Activated CD4-positive, alpha-beta T cell treated with anti-CD3 and anti-CD28 coated beads for 48 hours (primary cell): ENCODE results near the gene MPRIP.

Experiments
- DNase-seq: peaks from one replicate; pipeline ENCODE4 v3.0.0-alpha.2; 2020

MPRIP gene

DNA sequence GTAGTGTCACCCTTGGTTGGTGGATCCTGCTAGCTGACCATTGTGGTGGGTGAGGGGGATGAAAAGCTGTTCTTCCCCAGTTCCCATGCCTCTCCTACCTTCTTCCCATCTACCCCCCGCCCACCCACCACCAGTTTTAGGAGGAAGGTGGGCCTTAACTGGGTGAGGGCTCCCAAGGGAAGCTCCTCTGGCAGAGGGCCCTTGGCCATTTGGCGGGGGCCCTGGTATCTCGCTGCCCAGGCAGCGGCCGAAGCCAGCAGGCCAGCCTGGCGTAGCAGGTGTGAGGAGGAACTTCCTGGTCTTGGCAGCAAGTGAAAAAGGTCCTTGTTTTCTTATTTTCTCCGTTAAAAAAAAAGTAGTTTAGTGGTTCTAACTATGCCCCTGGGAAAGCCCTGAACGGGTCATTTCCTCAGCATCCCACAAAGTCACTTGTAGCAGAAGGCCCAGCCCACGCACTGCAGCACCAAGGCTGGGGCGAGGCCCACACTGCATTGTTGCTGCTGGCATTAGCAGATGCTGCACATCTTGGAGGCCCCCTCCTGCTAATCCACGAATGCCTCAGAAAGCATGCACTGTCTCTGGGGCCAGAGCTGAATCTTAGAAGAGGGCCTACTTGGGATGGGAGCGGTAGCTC, 72.5 kb downstream of the MPRIP start:
- peak; percentile 40 for DNase-seq

DNA sequence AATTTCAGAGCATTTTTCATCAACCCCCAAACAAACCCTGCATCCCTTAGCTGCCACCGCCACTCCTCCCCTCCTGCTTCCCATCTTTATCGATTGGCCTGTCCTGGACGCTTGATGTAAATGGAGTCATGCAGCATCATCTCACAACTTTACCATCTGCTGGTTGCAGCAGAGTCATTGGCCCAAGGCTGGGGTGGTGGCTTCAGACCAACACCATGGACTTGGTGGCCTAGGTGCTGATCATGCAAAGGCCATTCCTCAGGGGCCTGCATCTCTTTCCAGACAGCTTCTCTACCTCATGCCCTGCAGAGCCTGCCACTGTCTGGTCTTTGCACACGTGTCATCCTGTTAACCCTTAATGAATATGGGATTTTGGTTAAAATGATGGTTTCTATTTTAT, 73.4 kb downstream of the MPRIP start:
- DNase-seq = no peak

DNA sequence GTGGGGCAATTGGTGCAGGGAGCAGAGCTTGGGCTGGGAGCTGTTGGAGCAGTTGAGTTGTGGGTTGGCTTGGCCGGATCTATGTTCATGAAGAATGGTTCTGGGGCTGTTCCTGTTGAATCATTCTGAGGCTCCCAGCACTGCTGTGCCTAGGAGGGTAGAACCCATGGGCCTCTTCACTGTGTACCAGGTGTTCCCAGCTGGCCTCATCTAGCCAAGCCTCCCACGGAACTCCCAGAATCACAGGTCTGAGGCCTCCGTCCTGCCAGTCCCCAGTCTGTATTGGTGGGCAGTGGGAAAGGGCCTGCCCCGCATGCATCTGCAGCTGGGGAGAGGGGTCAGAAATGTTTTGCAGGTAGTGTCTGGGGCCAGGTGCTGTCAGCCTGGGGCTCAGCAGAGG, 74.1 kb downstream of the MPRIP start:
- no peak for DNase-seq

DNA sequence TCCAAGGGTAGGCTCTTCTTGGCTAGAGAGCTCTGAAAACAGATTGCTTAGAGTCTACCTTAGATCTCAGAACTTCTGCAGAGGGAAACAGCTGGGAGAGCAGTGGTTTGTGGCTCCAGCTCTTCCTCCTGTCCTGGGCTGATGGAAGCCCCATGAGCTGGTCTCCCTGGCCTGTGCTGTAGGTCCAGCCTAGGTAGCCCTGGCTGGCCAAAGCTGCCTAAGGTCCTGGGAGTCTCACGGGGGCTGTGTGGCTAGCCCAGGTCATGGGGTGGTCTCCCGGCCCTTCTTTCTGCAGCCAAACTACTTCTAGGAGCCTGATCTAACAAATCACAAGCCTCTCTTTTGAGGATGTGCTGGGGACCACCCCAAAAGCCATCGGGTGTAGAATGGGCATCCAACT, 75.7 kb downstream of the MPRIP start:
- no peak for DNase-seq

DNA sequence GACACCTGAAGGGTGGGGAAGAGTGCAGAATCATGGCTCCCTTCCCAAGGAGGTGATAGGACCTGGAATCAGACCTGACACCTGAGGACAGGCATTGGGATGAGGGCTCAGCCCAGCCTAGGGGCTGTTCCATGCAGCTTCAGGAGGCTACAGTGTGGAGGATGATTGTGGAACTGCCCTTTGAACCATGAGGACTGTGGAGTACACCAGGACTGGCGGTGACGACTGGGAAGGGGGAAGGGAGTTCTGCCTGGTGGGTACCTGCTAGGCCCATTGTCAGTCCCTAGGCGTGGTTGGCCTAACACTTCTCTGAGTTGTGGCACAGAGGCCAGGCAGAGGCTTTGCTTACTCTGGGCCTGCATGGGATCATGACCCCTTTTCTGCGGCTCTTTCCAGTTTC, 76.1 kb downstream of the MPRIP start:
- no peak for DNase-seq

DNA sequence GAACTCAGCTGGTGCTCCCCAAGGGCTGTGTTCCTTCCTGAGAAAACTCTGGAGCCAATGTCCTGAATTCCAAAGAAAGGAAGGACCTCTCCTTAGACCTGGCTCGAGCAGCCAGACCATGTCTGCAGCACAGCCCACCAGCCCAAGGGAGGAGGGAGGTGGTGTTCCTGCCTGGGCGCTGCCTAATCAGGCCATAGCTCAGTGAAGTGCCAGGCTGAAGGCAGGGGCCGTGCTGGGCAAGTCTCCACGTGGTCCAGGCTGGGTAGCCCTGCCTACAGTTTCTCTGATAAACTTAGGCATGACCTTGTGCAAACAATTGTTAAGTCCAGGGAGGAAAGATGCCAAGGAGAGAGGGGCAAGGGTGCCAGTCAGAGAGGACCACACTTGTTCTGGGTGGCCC, 76.8 kb downstream of the MPRIP start:
- no peak for DNase-seq

DNA sequence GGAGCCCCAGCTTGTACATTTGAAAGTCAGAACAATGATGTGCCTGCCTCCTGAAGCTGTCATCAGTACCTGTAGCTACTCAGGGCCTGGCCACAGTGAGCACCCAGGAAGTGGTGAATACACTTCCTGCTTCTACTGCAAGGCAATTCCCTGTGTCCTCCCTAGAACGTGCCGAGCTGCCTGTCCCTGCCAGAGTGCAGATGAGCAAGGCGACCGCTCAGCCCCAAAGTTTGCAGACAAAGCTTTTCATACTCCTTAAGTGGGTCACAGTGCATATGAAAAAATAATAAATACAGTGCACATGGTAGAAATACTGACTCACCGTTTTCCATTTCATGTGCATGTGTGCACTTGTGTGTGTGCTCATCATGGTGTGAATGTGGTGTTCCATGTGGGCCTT, 77.3 kb downstream of the MPRIP start:
- peak; percentile 73 for DNase-seq

DNA sequence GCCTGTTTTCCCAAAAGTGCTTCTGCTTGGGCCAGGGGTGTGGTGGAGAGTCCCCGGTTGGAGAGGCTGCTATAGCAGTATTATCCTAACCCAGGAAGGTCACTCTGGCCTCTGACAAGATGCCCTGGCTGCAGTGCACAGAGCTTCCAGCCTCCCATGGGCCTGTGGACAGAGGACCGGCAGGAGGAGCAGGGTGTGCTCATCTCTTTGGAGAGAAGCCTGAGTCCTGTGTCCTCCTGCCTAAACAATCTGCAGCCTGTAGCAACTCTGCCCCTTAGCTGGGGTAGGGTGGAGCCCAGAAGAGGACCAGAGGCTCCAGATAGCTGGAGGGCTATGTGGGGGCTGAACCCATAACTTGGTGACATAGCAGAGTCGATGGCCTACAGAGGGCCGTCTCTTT, 78.0 kb downstream of the MPRIP start:
- DNase-seq = no peak

DNA sequence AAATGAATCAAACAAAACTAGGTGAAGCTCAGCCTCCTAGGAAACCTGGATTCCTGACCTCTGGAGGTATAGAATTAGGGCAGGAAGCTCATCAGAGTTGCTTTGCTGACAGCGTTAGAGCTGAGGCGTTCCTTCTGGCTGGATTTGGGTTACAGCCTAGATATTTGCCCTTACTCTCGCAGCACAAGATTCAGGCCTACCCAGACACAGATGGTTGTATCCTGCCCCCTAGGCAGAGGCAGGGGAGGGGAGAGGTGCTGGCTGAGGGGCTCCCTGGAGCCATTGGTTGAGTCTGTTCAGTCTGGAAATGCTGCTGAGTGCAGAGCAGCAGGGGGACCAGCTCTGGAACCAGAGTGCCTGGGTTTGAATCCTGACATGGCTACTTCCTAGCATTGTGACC, 78.4 kb downstream of the MPRIP start:
- no peak for DNase-seq

DNA sequence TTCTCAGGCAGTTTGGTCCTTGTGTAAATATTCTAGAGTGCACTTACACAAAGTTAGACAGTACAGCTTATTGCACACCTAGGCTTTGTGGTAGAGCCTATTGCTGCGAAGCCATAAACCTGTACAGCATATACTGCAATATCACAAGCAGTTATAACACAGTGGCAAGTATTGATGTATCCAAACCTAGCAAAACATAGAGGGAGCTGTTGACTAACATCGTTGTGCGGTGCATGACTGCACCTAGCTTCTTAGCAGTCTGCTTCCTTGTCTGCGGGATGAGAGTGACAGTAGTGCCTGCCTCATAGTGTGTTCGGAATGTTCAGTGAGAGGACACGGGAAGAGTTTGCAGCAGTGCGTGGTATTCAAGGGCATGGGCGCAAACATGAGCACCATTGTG, 78.9 kb downstream of the MPRIP start:
- no peak for DNase-seq

DNA sequence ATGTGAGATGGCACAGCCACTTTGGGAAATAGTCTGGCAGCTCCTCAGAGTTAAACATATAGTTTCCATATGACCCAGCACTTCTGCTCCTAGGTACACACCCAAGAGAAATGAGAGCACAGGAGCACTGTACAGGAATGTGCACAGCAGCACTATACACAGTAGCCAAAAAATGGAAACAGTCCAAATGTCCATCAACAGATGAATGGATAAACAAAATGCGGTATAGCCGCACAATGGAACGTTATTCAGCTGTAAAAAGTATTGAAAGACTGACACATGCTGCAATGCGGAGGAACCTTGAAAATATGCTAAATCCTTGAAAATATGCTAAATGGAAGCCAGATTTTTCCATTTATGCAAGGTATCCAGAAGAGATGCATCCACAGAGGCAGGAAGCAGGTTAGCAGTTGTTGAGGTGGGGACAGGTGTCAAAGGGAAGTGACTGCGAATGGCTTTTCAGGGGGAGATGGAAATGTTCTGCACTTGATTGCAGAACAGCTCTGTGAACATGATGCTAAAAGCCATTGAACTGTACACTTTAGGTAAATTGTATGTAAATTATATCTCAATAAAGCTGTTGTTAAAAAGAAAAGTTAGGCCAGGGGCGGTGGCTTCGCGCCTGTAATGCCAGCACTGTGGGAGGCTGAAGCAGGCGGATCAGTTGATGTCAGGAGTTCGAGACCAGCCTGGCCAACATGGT, 80.7 kb downstream of the MPRIP start:
- no peak for DNase-seq

DNA sequence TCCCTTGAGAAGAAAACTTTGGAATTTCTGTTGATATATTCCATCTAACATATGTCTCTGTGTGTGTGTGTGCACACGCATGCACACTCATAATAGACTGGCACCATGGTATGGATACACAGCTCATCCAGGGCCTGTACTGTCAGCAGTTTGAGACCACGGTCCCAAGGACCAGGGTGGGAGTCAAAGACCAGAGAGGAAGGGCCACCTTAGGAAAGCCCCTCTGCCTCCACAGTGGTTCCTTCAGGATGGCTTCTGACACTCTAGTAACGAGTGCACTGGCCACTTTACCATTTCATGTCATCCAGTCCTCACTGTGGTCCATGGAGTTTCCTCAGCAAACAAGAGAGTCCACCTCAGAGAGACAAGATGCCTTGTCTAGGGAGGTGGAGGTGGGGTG, 82.1 kb downstream of the MPRIP start:
- DNase-seq = no peak

DNA sequence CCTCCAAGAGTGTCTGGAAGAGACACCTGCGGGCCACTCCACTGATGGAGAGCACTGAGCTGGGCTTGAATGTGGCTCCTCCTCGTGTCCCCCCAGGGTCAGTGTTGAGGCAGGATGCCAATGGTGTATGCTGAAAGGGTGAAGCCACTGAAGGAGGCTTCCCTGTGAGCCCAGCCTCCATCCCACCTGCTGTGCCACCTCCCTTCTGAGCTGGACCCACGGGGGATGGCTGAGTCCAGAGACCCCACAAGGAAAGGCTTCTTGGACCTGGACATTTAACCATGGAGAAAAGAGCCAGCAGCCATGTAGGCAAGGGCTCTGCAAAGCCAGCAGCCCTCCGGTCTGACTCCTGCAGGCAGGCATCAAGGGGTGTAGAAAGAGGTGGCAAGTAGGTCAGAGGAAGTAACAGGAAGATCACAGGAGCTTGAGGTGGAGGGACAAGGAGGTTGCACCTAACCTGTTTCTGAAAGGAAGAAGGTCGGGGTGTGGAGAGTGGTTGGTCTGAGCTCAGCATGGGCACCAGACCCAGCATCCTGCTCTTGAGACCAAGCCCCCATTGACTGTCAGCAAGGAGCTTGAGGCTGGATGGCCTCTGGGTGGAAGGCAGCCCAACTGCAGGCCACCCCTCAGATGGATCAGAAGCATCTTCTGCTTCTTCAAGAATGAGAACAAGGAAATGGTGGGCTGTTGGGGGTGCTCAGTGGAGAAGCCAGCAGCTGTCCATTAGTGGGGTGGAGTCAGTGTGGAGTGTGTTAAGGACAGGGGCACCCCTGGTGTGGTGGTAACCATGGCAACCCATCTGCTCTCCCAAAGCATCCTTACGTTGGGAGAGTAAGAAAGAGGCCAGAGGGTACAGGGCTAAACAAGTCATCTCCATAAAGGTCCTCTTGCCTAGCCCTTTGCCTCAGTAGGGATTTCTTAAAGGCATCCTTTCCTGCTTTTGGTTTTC, 83.2 kb downstream of the MPRIP start:
- DNase-seq = no peak

DNA sequence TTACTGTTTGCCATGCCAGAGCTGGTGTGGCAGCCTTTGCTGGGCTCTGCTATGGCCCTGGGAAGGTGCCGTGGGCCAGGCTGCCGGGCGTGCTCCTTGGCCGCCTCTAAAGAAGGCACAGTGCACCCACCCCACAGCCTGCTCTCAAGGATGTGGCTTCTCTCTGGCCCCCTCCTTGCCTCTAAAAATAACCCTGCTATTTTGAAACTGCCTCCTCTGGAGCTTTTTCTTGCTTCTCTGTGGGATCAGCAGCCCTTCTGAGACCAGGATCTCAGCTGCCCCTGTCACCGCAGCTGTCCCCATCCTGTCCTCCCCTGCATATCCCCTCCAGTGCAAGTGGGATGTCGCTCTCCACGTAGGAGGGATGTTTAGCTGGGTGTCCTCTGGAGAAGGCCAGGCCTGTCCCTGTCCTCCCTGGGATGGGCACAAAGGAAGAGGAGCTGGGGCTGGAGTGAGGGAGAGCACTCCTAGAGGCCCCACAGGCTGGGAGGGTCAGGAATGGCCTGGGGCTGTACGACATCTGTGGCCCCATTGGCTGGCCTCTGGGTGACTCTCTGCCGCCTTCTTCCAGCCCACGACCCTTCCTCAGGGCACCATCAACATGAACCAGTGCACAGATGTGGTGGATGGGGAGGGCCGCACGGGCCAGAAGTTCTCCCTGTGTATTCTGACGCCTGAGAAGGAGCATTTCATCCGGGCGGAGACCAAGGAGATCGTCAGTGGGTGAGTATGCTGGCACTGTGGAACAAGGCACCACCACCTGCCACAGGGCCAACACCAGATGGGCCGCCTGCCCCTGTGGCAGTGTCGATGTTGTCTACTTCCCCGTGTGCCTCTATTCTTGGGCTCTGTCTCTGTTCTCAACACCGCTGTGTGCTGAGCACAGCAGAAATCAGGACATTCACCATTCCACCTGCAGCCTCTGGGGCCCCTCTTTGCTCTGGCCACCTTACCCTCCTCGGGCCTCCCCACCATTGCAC, 84.2 kb downstream of the MPRIP start:
- no peak for DNase-seq

DNA sequence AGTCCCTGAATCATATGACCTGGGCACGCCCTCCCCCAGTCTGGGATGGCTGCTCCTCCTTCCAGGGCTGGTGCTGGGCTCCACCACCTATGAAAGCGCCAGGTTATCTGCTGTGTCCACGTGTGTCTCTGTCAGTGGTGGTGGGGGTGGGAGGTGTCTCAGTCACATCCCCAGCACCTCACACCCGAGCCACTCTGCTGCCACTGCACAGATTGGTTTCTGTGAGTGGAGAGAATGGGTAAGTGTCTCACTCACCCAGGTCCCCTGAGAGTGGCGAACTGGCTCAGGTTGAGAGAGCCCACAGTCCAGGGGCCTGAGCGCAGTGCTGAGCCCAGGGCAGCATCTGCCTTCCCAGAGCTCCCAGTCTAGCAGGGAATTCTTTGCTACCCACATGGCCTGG, 84.9 kb downstream of the MPRIP start:
- no peak for DNase-seq

DNA sequence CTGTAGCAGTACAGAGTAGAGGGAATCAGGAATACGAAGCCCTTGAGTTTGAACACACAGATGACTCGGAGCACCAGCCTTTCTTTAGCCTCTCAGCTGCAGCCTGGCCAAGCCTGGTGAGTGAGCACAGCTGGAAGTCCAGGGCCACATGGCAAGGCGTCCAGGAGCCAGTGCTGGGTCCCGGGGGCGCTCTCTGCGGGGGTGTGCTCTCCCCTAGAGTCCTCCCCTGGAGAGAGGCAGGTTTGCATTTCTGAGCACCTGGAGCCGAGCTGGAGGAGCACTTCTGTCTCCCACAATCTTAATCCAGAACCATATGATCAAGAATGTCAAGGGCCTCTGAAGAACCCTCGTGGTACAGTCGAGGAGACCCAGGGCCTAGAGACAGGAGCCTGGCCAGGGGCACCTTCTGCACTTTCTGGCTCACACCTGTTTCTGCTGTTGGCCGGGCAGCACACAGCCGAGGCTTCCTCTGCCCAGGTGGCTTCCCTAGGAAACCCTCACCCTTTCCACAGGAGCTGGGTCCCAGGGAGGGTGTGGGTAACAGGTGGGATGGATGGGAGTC, 85.6 kb downstream of the MPRIP start:
- DNase-seq = no peak

DNA sequence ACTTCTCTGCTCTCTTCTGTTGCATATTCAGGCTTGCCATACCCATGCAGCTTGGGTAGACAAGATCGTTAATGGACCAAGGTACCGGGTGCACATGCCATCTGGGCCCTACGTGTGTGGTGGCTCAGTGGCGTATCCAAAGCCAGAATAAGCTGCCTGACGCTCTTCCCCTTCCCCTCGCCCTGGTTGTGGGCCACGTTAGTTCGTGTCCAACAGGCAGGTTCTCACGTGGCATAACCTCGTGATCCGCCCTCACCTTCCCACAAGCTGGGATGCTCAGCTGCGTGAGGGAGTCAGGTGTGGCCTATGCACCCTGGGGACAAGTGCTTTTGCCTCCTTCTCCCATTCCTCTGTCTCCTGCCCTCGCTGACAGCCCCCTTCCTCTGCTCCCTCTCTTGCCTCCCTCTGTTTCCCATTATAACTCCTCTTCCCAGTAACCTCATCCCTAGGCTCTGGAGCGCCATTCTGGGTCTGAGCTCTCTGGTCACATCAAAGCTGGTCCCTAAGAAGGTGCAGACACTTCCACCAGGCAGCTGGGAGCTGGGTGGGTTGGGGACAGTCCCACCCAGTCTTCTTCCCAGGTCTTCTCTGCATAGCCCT, 86.3 kb downstream of the MPRIP start:
- DNase-seq = no peak

DNA sequence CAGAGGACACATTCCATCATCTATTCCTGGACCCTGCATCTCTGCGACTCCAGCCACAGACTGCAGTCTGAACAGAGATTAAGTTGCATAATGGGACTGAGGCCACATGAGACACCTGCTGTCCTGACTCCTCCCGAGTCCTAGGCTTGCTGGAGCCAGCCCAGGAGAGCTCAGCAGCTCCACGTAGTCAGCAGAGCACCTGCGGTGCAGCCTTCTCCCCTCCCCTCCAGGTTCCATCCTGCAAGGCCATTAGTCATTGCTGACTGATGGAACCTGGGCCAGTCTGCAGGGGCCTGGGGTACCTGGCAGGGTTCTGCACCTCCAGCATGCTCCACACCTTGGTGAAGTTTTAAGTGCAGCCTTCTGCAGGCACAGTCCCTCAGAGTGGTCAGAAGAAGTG, 87.2 kb downstream of the MPRIP start:
- DNase-seq = no peak

DNA sequence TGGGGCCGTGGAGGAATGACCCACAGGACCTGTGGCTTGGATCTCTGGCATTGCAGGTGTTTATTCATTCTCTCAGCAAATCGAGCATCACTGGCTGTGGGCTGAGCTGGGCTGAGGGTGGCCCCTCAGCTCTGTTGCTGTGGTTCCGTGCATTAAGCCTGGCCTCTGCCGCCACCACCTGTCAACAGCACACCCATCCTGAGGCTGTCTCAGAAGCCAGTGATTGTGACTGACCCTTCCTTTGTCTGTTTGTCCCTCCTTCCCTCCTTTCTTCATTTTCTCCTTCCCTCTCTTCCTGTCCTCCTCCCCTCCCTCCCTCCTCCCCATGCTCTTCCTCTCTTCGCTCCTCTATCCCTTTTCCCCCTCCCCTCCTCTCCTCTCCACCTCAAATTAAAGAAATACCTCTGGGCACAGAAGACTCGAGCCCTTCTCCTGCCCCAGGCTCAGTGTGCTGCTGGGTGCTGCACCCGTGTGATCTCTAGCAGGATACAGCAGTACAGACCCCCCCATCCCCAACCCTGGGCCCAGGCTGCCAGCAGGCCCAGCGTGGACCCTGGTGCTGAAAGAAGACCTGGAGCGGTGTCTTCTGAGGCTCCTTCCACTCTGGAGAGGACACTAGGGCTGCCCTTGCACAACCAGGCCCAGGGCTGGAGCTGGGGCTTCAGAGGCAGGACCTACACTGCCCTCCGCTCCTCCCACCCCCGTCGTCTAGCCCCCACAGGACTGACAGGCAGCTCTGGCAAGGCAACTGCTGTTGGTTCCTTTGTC, 88.0 kb downstream of the MPRIP start:
- no peak for DNase-seq

DNA sequence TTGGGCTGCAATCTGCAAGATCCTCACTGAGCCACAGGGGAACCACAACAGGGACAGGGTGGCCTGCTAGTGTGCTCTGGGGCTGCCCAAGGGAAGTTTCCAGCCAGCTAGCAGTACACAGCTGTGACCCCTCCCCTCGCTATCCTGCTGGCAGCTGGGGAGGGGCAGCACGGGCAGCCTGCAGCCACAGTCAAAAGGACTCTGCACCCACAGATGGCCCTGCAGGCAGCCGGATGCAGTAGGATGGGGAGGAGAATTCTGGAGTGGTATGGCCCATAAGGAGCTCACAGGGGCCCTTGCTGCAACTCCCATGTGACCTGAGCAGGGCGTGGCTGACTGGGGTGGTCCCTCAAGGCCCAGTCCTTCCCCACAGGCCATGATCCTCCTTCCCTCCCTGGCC, 89.6 kb downstream of the MPRIP start:
- DNase-seq = no peak

DNA sequence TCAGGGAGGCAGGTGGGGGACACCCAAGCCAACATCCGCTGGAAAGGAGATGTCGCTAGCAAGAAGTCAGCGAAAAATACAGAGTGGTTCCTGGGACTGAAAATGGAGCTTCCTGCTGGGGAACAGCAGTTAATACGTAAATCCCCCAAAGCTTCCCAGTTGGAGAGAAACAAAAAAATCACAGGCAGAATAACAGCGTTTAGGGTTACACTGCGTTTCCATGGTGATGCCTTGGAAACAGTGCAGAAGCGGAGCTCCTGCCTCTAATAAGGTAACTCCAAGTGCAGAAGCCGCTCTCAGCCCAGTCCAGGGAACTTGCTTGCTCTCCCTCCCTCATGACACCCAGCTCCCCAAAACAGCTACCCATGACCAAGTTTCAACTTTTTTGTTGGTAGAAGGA, 90.5 kb downstream of the MPRIP start:
- DNase-seq = no peak
